Measurements from ENCODE around the gene UFD1. TPM values are rescaled to one million over a fixed set of nuclear protein-coding genes. Genes with fewer than 3 reads are reported as not detected.

The UFD1 gene
- total and polyA plus RNA-seq, 9 of the 15 experiments (the other 6 are each of a cell fraction or from before 2014, with no cell fraction given) = 238 to 645 (median 363) TPM

DNA sequence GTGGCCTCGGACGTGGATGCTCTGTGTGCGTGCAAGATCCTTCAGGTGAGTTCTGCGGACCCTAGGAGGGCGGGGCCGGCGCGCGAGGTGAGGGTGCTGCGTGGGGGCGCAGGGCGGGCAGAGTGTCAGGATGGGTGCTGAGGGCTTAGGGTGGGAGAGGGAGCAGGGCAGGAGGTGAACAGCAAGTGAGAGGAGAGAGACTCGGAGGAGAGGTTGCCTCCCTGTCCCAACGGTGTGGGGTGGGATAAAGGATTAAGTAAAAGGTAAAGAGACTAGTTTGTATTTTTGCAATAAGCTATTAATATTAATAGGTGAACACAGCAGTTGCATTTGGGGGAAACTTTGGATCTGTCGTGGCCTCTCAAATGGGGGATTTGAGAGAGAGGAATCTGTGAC, 1.2 kb upstream of the UFD1 start (continued):
- TF ChIP-seq, protein P1, sequence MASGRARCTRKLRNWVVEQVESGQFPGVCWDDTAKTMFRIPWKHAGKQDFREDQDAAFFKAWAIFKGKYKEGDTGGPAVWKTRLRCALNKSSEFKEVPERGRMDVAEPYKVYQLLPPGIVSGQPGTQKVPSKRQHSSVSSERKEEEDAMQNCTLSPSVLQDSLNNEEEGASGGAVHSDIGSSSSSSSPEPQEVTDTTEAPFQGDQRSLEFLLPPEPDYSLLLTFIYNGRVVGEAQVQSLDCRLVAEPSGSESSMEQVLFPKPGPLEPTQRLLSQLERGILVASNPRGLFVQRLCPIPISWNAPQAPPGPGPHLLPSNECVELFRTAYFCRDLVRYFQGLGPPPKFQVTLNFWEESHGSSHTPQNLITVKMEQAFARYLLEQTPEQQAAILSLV (tag; IDR thresholded peaks at IDR 0.05) = no peak
- TF ChIP-seq RBM39 (optimal IDR thresholded peaks at IDR 0.05; ENCODE audit: low read depth, low read length) = no peak
- peak; percentile 79; the same call in 1 of the 2 replicates for TF ChIP-seq PHB (CRISPR knock-in tag; IDR thresholded peaks at IDR 0.05)
- TF ChIP-seq PTRF (tag; IDR thresholded peaks at IDR 0.05) = no peak
- TF ChIP-seq, protein P2, sequence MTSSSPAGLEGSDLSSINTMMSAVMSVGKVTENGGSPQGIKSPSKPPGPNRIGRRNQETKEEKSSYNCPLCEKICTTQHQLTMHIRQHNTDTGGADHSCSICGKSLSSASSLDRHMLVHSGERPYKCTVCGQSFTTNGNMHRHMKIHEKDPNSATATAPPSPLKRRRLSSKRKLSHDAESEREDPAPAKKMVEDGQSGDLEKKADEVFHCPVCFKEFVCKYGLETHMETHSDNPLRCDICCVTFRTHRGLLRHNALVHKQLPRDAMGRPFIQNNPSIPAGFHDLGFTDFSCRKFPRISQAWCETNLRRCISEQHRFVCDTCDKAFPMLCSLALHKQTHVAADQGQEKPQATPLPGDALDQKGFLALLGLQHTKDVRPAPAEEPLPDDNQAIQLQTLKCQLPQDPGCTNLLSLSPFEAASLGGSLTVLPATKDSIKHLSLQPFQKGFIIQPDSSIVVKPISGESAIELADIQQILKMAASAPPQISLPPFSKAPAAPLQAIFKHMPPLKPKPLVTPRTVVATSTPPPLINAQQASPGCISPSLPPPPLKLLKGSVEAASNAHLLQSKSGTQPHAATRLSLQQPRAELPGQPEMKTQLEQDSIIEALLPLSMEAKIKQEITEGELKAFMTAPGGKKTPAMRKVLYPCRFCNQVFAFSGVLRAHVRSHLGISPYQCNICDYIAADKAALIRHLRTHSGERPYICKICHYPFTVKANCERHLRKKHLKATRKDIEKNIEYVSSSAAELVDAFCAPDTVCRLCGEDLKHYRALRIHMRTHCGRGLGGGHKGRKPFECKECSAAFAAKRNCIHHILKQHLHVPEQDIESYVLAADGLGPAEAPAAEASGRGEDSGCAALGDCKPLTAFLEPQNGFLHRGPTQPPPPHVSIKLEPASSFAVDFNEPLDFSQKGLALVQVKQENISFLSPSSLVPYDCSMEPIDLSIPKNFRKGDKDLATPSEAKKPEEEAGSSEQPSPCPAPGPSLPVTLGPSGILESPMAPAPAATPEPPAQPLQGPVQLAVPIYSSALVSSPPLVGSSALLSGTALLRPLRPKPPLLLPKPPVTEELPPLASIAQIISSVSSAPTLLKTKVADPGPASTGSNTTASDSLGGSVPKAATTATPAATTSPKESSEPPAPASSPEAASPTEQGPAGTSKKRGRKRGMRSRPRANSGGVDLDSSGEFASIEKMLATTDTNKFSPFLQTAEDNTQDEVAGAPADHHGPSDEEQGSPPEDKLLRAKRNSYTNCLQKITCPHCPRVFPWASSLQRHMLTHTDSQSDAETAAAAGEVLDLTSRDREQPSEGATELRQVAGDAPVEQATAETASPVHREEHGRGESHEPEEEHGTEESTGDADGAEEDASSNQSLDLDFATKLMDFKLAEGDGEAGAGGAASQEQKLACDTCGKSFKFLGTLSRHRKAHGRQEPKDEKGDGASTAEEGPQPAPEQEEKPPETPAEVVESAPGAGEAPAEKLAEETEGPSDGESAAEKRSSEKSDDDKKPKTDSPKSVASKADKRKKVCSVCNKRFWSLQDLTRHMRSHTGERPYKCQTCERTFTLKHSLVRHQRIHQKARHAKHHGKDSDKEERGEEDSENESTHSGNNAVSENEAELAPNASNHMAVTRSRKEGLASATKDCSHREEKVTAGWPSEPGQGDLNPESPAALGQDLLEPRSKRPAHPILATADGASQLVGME (CRISPR knock-in tag; IDR thresholded peaks at IDR 0.05) = 0 out of 2 replicates have a peak, but pooled peaks have one; percentile 80
- TF ChIP-seq GABPB2 (CRISPR knock-in tag; conservative IDR thresholded peaks at IDR 0.05) = peak; percentile 69; the same call in 1 of the 2 replicates
- peak; percentile 82 for TF ChIP-seq RBFOX2 (IDR thresholded peaks at IDR 0.05; ENCODE audit: low read depth, low read length)
- no peak for TF ChIP-seq THRAP3 (IDR thresholded peaks at IDR 0.05; ENCODE audit: borderline replicate concordance)
- no peak; the same call in 1 of the 2 replicates for TF ChIP-seq GTF2F1 (IDR thresholded peaks at IDR 0.05; ENCODE audit: low read depth, low read length)
- no peak for TF ChIP-seq ZNF133 (CRISPR knock-in tag; IDR thresholded peaks at IDR 0.05)
- no peak for TF ChIP-seq NR3C1 (CRISPR knock-in tag; IDR thresholded peaks at IDR 0.05)
- TF ChIP-seq NR4A1 (CRISPR knock-in tag; IDR thresholded peaks at IDR 0.05) = no peak
- TF ChIP-seq NR4A1 (tag; IDR thresholded peaks at IDR 0.05) = 0 out of 2 replicates have a peak, but pooled peaks have one; percentile 33
- TF ChIP-seq SRSF7 (optimal IDR thresholded peaks at IDR 0.05; ENCODE audit: low read depth, low read length) = no peak
- peak in 1 of 2 experiments; percentile 52; a peak in 3 of 4 replicates for TF ChIP-seq MAZ (CRISPR knock-in tag; conservative IDR thresholded peaks at IDR 0.05 in 1 of 2, IDR thresholded peaks at IDR 0.05 in 1 of 2)
- no peak for TF ChIP-seq CREM (IDR thresholded peaks at IDR 0.05; ENCODE audit: low read depth)
- 0 out of 2 replicates have a peak, but pooled peaks have one; percentile 28 for TF ChIP-seq KLF6 (CRISPR knock-in tag; IDR thresholded peaks at IDR 0.05; ENCODE audit: borderline replicate concordance)
- TF ChIP-seq, protein P3, sequence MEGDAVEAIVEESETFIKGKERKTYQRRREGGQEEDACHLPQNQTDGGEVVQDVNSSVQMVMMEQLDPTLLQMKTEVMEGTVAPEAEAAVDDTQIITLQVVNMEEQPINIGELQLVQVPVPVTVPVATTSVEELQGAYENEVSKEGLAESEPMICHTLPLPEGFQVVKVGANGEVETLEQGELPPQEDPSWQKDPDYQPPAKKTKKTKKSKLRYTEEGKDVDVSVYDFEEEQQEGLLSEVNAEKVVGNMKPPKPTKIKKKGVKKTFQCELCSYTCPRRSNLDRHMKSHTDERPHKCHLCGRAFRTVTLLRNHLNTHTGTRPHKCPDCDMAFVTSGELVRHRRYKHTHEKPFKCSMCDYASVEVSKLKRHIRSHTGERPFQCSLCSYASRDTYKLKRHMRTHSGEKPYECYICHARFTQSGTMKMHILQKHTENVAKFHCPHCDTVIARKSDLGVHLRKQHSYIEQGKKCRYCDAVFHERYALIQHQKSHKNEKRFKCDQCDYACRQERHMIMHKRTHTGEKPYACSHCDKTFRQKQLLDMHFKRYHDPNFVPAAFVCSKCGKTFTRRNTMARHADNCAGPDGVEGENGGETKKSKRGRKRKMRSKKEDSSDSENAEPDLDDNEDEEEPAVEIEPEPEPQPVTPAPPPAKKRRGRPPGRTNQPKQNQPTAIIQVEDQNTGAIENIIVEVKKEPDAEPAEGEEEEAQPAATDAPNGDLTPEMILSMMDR (IDR thresholded peaks at IDR 0.05 in 2 of 3, conservative IDR thresholded peaks at IDR 0.05 in 1 of 3; ENCODE audit: insufficient read depth in 2 of 3, low read depth in 1 of 3, low read length in 3 of 3) = 0 out of 6 replicates have a peak, but pooled peaks of 1 of the 3 experiments have one; percentile 4
- peak; percentile 89; the same call in 1 of the 2 replicates for TF ChIP-seq RHOXF2B (CRISPR knock-in tag; conservative IDR thresholded peaks at IDR 0.05)
- peak; percentile 51; the same call in 1 of the 2 replicates for TF ChIP-seq TAF15 (IDR thresholded peaks at IDR 0.05; ENCODE audit: low read depth, low read length)
- TF ChIP-seq POLR2G (IDR thresholded peaks at IDR 0.05; ENCODE audit: low read depth, low read length) = peak; percentile 76
